ENCODE results near the gene SORL1-AS1.
"Not testable (repeated sequence)": the region's sequence is repeated elsewhere in the genome, so short reads cannot be mapped to it uniquely, and the experiment has no call there.

- TF ChIP-seq CTCF, POLR2A (IDR thresholded peaks at IDR 0.05): not testable (repeated sequence)
Observed at GRCh38 chr11:121481484-121482230, 28.9 kb upstream of the SORL1-AS1 start.
